HG03135 (cell line): Measurements from ENCODE around the gene KIF1C.
"Not testable (repeated sequence)": the region's sequence is repeated elsewhere in the genome, so short reads cannot be mapped to it uniquely, and the experiment has no call there.

ENCODE experiments used
- ATAC-seq: cut with Tn5 transposase; IDR thresholded peaks from one replicate; pipeline ENCODE4 v1.9.1; 2021; ENCODE audit warnings: mild to moderate bottlenecking, moderate library complexity; ENCODE audit not compliant: unreplicated experiment

KIF1C gene

DNA sequence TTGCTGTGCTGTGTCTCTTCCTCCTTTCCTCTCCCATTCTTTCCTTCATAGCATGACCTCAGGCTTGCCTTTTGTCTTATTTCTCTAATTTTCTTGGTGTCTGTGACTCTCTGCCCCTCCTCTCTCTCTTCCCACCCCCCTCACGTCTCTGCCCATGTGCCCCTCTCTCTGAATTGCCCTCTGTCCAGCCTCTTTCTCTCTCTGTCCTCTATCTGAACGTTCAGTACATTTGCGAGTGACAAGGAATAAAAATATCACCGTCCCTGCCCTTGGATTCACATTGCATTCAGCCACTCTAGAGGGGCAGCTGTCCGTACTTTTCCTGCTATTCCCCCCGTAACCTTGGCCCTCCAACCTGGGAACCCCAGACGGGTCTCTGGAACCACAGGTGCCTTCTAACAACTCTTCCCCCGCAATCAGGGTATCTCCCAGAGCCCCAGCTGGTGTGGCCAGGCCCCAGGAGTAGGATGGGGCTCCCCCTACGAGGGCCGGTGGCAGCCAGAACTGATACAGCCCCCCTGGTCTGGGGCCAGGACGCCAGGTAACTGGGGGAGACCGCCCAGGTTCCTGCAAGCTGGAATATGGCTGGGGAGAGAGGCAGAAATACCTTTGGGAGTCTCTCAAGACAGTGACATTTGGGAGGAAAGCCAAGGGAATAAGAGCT is 1.8 kb downstream of the KIF1C start:
- no peak for ATAC-seq

DNA sequence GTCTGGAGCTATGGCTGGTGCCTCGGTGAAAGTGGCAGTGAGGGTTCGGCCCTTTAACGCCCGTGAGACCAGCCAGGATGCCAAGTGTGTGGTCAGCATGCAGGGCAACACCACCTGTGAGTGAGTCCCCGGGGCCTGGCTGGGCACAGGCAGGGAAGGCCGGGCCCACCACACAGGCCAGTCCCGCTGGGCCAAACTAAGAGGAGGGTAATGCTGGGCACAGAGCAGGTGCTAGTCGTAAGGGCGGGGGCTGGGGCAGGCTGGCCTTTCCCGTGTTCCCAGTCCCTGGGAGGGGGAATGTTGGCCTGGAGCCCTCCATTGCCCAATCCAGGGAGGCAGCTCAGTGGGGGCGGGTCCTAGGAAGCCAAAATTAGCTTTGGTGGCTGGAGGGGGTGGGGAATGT is 2.5 kb downstream of the KIF1C start:
- ATAC-seq = no peak

DNA sequence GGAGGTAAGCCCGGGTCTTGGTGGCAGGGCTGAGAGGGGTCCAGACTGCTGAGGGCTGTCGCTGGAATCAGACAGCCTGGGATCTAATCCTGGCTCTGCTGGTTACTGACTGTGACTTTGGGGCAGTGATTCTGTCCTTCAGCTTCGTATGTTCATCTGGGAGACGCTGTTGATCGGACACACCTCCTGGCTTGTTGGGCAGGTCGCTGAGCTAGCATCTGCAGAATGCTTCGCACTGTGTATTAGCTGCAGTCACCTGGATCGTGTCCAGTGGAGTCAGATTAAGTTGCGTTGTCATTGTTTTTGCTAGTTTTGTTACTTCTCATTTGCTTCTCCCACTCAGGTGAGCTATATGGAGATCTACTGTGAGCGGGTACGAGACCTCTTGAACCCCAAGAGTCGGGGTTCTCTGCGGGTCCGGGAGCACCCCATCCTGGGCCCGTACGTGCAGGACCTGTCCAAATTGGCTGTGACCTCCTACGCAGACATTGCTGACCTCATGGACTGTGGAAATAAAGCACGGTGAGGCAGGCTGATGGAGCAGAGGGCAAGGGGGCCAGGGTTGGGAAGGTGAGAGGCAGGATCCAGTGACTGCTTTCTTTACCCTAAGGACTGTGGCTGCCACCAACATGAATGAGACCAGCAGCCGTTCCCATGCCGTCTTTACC is 4.5 kb downstream of the KIF1C start:
- ATAC-seq = no peak

DNA sequence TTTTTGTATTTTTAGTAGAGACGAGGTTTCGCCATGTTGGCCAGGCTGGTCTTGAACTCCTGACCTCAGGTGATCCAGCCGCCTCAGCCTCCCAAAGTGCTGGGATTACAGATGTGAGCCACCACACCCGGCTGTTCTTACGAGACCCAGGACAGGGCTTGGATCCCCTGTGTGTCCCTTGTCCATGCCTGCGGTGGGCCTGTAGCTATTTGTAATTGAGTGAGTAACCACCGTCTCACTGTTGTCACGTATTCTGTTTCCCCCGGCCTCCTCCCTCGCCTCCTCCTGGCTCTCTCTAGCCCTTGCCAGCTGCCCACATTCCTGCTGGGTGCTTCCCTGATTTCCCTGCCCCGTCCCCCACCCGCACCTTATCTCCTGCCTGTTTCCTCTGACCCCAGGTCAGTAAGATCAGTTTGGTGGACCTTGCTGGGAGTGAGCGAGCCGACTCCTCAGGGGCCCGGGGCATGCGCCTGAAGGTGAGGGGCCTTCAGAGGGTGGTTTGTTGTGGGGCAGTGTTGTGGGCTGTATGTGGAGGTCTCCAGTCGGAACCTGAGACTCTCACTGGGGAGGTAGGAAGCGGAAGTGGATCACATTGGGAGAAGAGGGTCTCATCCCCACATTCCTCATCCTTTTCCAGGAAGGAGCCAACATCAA is 5.6 kb downstream of the KIF1C start:
- no peak for ATAC-seq

DNA sequence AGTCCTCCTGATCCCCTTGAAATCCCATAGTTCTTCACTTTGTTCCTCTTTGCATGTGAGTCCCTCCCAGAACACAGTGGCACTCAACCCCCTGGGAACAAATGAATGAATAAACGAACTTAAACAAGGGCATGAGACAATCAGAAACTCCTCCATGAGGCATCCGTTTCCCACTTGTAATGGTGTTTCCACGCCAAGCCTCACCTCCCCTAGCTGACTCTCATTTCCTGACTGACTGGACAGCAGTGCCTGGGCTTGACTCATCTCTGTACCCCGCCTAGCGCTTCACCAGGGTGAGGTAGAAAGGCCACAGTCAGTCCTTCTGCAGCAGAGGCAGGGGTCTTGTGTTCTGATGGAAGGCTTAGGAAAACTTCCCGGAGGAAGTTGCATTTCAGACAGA is 14.2 kb downstream of the KIF1C start:
- no peak for ATAC-seq

DNA sequence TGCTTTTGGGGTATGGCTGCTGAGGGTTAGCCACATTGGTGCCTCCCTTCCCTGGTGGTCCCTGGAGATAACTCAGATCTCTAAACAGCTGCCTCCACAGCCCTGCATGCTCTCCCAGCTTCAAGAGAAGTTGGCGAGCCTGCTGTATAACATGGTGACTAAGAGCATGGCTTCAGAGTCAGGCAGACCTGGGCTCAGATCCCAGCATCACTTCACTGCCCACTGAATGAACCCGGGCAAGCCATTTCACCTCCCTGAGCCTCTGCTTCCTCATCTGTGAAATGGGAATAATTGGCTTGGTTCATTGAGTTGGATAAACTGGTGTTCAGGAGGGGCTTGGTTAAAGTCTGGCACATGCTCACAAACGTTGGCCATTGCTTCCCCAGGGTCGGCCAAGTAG is 16.6 kb downstream of the KIF1C start:
- ATAC-seq = no peak

DNA sequence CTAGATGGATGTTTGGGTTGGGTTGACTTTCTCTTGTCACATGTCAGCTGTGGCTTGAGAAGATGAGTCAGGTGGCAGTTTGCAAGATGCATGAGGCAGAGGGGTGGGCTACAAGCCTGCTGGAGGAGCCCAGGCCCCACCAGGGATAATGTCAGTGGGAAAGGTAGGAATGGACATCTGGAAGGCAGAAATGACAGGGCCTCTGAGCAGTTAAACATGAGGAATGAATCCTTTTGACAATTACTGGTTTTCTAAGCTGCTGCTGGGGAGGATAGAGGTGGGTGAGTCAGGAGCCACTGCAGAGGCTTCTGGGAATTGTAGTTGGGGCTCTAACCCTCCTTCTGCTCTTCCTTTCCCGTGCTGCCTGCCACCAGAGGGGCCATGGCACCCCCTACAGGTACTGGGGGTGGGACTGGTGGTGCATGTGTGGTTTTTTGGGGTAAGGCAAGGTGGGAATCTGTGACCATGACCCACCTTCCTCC is 21.8 kb downstream of the KIF1C start:
- ATAC-seq = no peak

DNA sequence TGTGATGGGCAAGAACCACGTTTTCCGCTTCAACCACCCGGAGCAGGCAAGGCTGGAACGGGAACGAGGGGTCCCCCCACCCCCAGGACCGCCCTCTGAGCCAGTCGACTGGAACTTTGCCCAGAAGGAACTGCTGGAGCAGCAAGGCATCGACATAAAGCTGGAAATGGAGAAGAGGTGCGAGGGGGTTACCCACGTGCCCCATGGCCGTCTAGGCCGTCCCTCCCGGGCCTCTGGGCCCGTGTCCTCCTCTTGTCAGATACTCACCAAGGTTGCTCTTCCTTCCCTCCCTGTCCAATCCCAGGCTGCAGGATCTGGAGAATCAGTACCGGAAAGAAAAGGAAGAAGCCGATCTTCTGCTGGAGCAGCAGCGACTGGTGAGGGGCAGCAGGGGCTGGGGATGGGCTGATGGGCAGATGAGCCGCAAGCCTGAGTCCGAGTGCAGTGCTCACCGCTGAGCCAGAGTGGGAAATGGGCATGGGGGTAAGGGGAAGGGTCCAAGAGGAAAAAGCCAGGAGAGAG is 22.8 kb downstream of the KIF1C start:
- no peak for ATAC-seq

DNA sequence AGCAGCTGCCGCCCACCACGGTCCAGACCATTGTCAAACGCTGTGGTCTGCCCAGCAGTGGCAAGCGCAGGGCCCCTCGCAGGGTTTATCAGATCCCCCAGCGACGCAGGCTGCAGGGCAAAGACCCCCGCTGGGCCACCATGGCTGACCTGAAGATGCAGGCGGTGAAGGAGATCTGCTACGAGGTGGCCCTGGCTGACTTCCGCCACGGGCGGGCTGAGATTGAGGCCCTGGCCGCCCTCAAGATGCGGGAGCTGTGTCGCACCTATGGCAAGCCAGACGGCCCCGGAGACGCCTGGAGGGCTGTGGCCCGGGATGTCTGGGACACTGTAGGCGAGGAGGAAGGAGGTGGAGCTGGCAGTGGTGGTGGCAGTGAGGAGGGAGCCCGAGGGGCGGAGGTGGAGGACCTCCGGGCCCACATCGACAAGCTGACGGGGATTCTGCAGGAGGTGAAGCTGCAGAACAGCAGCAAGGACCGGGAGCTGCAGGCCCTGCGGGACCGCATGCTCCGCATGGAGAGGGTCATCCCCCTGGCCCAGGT is 24.5 kb downstream of the KIF1C start:
- ATAC-seq = no peak

DNA sequence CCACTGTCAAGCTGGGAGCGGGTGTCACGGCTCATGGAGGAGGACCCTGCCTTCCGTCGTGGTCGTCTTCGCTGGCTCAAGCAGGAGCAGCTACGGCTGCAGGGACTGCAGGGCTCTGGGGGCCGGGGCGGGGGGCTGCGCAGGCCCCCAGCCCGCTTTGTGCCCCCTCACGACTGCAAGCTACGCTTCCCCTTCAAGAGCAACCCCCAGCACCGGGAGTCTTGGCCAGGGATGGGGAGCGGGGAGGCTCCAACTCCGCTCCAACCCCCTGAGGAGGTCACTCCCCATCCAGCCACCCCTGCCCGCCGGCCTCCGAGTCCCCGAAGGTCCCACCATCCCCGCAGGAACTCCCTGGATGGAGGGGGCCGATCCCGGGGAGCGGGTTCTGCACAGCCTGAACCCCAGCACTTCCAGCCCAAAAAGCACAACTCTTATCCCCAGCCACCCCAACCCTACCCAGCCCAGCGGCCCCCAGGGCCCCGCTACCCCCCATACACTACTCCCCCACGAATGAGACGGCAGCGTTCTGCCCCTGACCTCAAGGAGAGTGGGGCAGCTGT is 25.9 kb downstream of the KIF1C start:
- ATAC-seq = no peak

DNA sequence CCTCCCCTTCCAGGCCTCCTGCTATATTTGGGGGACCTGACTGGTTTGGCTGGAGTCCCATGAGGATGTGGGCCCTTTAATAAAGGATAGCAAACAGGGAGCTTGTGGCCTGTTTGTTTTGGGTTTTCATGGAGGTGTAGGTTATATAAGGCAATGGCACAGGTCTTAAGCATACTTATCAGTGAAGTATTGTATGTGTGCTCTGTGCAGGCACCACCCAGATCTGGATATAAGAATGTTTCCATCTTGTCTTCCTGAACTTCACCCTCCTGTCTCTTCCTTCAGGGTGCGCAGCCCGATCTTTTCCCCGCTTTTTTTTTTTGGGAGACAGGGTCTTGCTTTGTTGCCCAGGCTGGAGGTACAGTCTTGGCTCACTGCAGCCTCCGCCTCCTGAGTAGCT is 26.9 kb downstream of the KIF1C start:
- ATAC-seq = no peak

DNA sequence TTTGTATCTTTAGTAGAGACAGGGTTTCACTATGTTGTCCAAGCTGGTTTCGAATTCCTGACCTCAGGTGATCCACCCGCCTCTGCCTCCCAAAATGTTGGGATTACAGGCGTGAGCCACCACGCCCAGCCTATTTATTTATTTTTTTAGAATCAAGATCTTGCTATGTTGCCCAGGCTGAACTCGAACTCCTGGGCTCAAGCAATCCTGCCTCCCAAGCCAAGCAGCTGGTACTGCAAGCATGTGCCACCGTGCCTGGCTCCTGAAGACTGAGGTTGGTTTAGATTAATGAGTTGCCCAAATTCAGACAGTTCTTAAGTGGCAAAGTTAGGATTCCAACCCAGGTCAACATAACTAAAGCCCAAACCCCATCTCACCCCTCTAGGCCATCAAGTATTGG is 29.5 kb downstream of the KIF1C start:
- no peak for ATAC-seq

DNA sequence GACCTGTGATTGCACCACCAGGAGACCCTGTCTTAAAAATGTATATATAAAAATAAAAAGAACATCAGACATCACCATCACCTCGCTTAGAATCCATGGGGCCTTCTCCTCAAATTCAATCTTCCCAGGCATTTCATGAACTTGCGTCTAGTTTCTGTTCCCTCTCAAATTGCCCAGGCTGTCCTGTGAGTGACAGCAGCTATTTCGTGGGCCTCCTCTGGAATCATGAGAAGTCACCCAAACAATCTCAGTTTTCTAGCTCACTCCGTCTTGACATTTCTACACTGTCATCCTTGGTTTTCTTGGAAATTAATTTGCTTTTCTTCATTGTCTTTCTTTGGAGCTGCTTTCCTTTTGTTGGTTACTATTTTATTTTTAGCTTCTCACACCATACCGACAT is 30.2 kb downstream of the KIF1C start:
- ATAC-seq = no peak

DNA sequence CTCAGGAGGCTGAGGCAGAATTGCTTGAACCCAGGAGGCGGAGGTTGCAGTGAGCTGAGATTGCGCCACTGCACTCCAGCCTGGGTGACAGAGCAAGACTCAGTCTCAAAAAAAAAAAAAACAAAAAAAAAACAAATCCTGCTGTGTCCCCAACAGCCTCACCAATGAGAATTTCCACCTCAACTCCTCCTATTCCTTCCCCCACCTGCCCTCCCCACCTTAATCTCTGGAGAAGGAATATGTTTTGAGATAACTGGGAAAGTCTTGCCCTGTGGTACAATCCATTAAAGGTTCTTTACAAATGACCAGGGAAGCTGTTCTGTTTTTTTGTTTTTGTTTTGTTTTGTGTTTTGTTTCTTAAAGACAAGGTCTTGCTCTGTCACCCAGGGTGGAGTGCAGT is 32.4 kb downstream of the KIF1C start:
- not testable (repeated sequence) for ATAC-seq

DNA sequence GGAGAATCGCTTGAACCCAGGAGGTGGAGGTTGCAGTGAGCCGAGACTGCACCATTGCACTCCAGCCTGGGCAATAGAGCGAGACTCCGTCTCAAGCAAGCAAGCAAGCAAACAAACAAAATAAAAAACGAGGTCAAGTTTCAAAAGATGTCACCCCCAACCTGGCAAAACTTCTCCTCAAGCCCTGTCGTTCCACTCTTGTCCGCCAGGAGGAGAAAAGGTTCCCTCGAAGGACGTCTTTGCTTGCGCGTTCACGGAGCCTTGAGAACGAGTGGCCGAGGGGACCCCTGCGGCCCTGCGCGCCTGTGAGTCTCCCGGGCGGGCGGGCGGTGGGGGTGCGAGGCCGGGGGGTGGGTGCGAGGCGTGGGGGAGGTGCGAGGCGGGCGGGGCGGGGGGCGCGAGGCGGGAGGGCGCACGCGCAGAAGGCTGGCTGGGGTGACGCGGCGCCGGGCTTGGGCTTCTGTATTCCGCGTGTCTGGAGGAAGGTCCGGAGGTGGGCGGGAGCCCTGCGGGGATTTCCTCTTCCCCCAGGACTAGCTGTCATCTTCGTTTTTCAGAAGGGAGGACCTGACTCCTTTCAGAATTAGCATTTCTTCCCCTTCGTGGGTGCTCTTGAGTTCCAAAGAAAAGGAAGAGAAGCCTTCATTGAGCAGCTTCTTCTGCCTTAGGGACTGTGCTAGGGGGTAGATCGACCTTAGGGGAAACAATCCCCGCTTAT is 33.8 kb downstream of the KIF1C start:
- ATAC-seq = peak; percentile 70

DNA sequence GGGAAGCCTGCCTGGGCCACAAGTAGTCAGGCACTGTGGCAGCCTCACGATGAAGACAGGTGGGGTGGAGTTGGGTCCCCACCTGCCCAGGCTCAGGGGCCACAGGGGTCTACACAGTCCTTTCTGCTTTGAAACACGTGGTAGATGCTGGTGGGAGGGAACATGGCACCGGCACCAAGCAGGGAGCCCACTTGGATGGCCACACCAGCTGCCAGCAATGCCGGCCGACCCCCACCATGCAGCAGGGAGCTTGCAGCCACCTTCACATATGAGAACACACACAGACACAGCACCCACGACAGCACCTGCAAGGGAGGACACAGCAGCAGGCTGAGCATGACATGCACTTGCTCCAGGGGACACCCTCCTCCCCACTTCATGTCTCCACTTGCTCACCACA is 35.1 kb downstream of the KIF1C start:
- ATAC-seq = no peak

DNA sequence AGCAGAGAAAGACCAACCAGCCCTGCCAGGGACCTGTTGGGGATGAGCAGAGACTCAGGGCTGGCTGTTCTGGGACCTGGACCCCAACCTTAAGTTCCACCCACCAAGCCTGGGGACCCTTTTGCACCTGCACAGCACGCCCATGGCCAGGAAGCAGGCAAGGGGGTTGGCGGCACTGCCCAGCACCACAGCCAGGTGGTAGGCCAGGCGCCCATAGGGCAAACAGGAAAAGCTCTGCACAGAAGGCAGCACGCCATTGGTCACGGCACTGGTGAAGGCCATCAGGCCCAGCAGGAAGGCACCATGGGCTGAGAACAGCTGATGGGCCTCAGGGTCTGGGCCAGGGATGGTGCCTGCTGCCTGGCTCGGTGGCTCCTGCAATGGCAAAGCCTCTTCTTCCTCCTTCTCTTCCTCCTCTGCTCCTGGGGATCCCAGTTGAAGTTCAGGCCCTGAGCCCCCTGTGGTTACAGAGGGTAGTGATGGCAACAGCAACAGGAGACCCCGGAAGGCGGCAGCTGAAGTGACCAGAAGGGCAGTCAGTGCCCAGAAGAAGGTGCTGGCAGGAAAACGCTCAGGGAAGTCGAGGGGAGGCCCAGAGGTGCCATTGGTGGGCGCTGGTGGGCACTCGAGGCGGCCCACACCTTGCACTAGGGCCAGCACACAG is 35.7 kb downstream of the KIF1C start:
- no peak for ATAC-seq

DNA sequence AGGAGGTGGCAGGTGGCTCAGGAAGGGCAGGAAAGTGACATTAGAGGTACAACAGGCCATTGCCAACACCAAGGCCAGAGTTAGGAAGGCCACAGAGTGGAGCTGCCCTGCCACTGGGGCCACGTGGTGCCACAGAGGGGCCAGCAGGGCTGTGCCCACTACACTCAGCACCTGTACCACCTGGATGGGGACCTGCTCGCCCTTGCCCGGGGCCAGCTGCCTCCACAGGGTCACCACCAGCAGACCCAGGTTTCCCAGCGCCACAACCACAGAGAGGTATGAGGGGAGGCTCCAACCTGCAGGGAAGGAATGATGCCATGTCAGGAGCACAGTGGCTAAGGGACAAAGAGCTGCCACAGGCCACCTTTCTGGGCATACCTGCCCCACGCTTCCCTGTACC is 36.3 kb downstream of the KIF1C start:
- no peak for ATAC-seq

DNA sequence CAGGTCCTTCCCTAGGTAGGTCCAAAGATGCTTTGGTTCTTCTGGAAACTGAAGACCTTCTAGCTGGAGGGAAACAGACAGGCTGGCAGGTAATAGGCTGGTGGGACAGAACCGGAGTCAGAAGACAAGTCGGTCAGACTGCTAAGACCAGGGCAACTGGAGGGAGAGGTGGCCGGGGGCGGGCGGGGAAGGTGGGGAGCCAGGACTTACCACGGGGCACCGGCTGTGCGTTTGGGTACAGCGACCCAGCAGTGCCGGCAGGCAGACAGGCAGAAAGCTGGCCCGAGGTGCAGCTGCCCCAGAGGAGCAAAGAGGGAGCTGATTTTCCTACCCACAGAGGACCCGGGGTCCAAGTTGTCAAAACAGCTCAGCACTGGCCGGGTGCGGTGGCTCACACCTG is 36.9 kb downstream of the KIF1C start:
- no peak for ATAC-seq

DNA sequence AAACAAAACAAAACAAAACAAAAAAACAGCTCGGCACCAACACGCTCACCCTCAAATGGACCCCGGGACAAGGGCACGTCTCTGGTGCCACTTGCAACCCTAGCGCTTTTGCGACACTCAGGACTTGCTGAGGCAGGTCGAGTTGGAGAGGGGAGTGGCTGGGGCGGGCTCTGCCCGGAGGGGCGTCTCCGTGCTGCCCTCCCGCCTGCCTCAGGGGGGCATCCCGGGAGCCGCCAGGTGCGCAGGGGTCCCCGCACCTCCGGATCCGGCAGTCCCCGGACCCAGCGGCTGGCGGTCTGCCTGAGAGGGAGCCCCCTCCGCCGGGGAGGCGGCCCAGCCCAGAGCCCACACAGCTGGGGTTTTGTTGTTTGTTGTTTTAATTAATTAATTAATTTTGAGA is 37.6 kb downstream of the KIF1C start, which contains the start of gene SLC52A1:
TSS of gene SLC52A1 (minus strand) at position 112 of the 400 bp plus-strand sequence. CDS start 820 bp downstream, outside the sequence.
- ATAC-seq = no peak
